ENCODE data around the gene BCL10. TPM values are rescaled to one million over a fixed set of nuclear protein-coding genes. Genes with fewer than 3 reads are reported as not detected.
A peak's percentile ranks its signal among the peaks of the same experiment; 100 is the strongest.

BCL10 gene
- total and polyA plus RNA-seq, 2 of the 4 experiments (the other 2 are of a cell fraction): 15.3 to 30.5 TPM

GRCh38 chr1:85307987-85308832 lies 31.8 kb upstream of the BCL10 start:
- H2AFZ ChIP-seq (replicated peaks; ENCODE audit: low read length, poor library complexity): peak overlapping the region; percentile 85
- no TSS peak for BruUV-seq (replicated peaks)
- H3K79me1 ChIP-seq (ENCODE audit: low read depth in 1 of 2, low read length in 2 of 2): peaks cover 6 to 16% of the 10 kb centered on the region in 2 experiments; a peak in 3 of 4 replicates
- no peaks in the 10 kb centered on the region for H4K20me1 ChIP-seq (ENCODE audit: insufficient read depth, low read length)
- intact Hi-C loops (cut with micrococcal nuclease): loop anchor here (1.0 to 5.0 kb wide), 7 partner anchors 91 to 576 kb away; partner anchors contain the start of genes DDAH1 and ZNHIT6
- H2BK20ac ChIP-seq (ENCODE audit: low read depth, low read length): peak overlapping the region; percentile 90
- H3K23ac ChIP-seq (ENCODE audit: low read depth, low read length): no peak overlapping the region
- H2AK5ac ChIP-seq (ENCODE audit: low read depth, low read length): peak overlapping the region; percentile 85
- peak; percentile 98 for ATAC-seq (ENCODE audit: low read depth)
- no peak overlapping the region for H3K4me3 ChIP-seq (ENCODE audit: insufficient read depth, low read depth, low read length)
- 22% methylated on average over 11 of the region's 27 CpGs; no CpG with 5 or more reads in 1 of the 2 experiments for WGBS, 2 experiments (ENCODE audit: extremely low coverage in 2 of 2, insufficient read length in 1 of 2)
- peak overlapping the region; percentile 89 for H2BK120ac ChIP-seq (ENCODE audit: low read depth, low read length)
- no peaks in the 10 kb centered on the region for H3K27me3 ChIP-seq (ENCODE audit: control insufficient read depth, insufficient read depth, low read length)
- no peaks in the 10 kb centered on the region for H3K36me3 ChIP-seq (ENCODE audit: control insufficient read depth, insufficient read depth, low read length)
- H3K4me1 ChIP-seq (ENCODE audit: control insufficient read depth, insufficient read depth, low read length): peaks cover 7% of the 10 kb centered on the region
- peak overlapping the region; percentile 33 for H3K9ac ChIP-seq (ENCODE audit: low read depth, low read length)
- H3K27ac ChIP-seq (ENCODE audit: insufficient read depth, low read length): peak overlapping the region; percentile 33; the same call in 1 of the 2 replicates
- peak overlapping the region; percentile 66; the same call in 1 of the 2 replicates for H3K56ac ChIP-seq (ENCODE audit: extremely low read depth, insufficient read depth, low read length)
- H4K8ac ChIP-seq (ENCODE audit: low read depth in 2 of 2, low read length in 2 of 2): peak overlapping the region; percentile 16 to 86; a peak in 2 of 4 replicates
- peaks cover 9% of the 10 kb centered on the region; the same call in 1 of the 2 replicates for H3K9me1 ChIP-seq (ENCODE audit: insufficient read depth, low read length)
- peak overlapping the region; percentile 36 for H3K18ac ChIP-seq (ENCODE audit: low read depth, low read length)
- CTCF ChIA-PET: interaction anchor here (0.6 to 1.9 kb wide), 14 partner anchors 11 to 385 kb away, joined by 3 to 7 read pairs (median 3); partner anchors contain the start of gene DDAH1
- H2BK5ac ChIP-seq (ENCODE audit: low read depth, low read length, poor library complexity, severe bottlenecking): peak overlapping the region; percentile 15
- in situ Hi-C loops (cut with MboI; ENCODE audit: low sequenced_read_pairs): loop anchor here (10.0 kb wide), 2 partner anchors 567 to 1047 kb away; no protein-coding TSS in a partner anchor
- POLR2A ChIA-PET (ENCODE audit: unreplicated experiment): interaction anchor here (0.6 kb wide), 1 partner anchor 277 kb away, joined by 3 read pairs; no protein-coding TSS in a partner anchor
- peak overlapping the region; percentile 96 for H2BK15ac ChIP-seq (ENCODE audit: low read depth, low read length)
- peak overlapping the region; percentile 51 for H3K14ac ChIP-seq (replicated peaks; ENCODE audit: low read depth, low read length)
- H3K9me3 ChIP-seq (ENCODE audit: control insufficient read depth, insufficient read depth, low read length): no peaks in the 10 kb centered on the region
- peak overlapping the region; percentile 83 for H4K91ac ChIP-seq (ENCODE audit: insufficient read depth, low read depth, low read length)
- H3K4ac ChIP-seq (ENCODE audit: low read depth, low read length): peak overlapping the region; percentile 87
- dilution Hi-C loops (cut with HindIII; ENCODE audit: low sequenced_read_pairs, unreplicated experiment): no loop called here
- peak overlapping the region; percentile 58; the same call in 1 of the 2 replicates for H4K5ac ChIP-seq (ENCODE audit: low read depth, low read length)
- H3K4me2 ChIP-seq (ENCODE audit: low read depth, low read length): no peak overlapping the region; the same call in 1 of the 2 replicates
- peak; percentile 84 for DNase-seq
- peak overlapping the region; percentile 70 for H2AK9ac ChIP-seq (replicated peaks; ENCODE audit: low read depth, low read length, poor library complexity)
- TF ChIP-seq FOS (IDR thresholded peaks at IDR 0.05; ENCODE audit: low read depth, low read length) (no peak), USF2 (IDR thresholded peaks at IDR 0.05; ENCODE audit: low read depth, low read length) (no peak), NFE2L2 (IDR thresholded peaks at IDR 0.05; ENCODE audit: low read depth, low read length) (no peak), RCOR1 (IDR thresholded peaks at IDR 0.05; ENCODE audit: insufficient replicate concordance, low read length) (no peak), MXI1 (IDR thresholded peaks at IDR 0.05; ENCODE audit: borderline replicate concordance, low read depth, low read length) (no peak), SMC3 (IDR thresholded peaks at IDR 0.05; ENCODE audit: low read depth, low read length) (peak; percentile 100), ELK1 (IDR thresholded peaks at IDR 0.05; ENCODE audit: borderline replicate concordance, low read depth, low read length) (no peak), MAFK (IDR thresholded peaks at IDR 0.05; ENCODE audit: low read depth, low read length) (peak; percentile 53), CEBPB (IDR thresholded peaks at IDR 0.05; ENCODE audit: low read depth, low read length) (no peak), CTCF (conservative IDR thresholded peaks at IDR 0.05; ENCODE audit: low read depth, low read length) (peak; percentile 100; the same call in 1 of the 2 replicates), RFX5 (IDR thresholded peaks at IDR 0.05; ENCODE audit: low read depth, low read length) (no peak)

Data from IMR-90 (cell line).